PFSK-1 (cell line): ENCODE results near the gene COA7.

Source experiments
- FOXP2 ChIP-seq: optimal IDR thresholded peaks from 2 replicates; pipeline ENCODE3; 2011; ENCODE audit warnings: borderline replicate concordance, control low read depth, inconsistent platforms; ENCODE audit not compliant: insufficient read depth; ENCODE audit errors: extremely low read length, extremely low read depth
- POLR2AphosphoS5 ChIP-seq: IDR thresholded peaks from 2 replicates; pipeline ENCODE4 v1.6.1; 2012; ENCODE audit warnings: low read depth, mild to moderate bottlenecking, control low read depth, low read length, moderate library complexity
- SIN3A ChIP-seq: IDR thresholded peaks from 2 replicates; pipeline ENCODE4 v1.6.1; 2012; ENCODE audit warnings: mild to moderate bottlenecking, low read length, moderate library complexity, borderline replicate concordance; ENCODE audit not compliant: insufficient read depth
- TAF1 ChIP-seq: IDR thresholded peaks from 2 replicates; pipeline ENCODE4 v1.6.1; 2012; ENCODE audit warnings: low read length, control low read depth, borderline replicate concordance; ENCODE audit not compliant: insufficient read depth
- TF ChIP-seq, protein P1 (sequence below), 2 experiments: IDR thresholded peaks; 2 replicates each; pipeline versions ENCODE4 v1.6.1 to v1.8.0; 2011 to 2012; ENCODE audit warnings: low read depth in 2 of 2, low read length in 2 of 2, control low read depth in 1 of 2, inconsistent platforms in 1 of 2, mild to moderate bottlenecking in 1 of 2, moderate library complexity in 1 of 2; ENCODE audit not compliant: insufficient read depth in 1 of 2

The COA7 gene

DNA sequence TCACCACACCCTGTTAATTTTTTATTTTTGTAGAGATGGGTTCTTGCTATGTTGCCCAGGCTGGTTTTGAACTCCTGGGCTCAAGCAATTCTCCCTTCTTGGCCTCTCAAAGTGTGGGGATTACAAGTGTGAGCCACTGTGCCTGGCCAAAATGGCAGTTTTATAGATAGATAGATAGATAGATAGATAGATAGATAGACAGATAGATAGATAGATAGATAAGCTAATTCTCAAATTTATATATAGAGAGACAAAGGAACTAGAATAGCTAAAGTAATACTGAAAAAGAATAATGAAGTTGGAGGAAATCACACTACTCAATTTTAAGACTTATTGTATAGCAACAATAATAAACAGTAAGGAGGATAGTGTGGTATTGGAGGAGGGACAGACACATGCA lies 44.1 kb downstream of the COA7 start:
- TF ChIP-seq POLR2AphosphoS5 (no peak), FOXP2 (no peak), TAF1 (no peak), SIN3A (no peak)
- TF ChIP-seq, protein P1, sequence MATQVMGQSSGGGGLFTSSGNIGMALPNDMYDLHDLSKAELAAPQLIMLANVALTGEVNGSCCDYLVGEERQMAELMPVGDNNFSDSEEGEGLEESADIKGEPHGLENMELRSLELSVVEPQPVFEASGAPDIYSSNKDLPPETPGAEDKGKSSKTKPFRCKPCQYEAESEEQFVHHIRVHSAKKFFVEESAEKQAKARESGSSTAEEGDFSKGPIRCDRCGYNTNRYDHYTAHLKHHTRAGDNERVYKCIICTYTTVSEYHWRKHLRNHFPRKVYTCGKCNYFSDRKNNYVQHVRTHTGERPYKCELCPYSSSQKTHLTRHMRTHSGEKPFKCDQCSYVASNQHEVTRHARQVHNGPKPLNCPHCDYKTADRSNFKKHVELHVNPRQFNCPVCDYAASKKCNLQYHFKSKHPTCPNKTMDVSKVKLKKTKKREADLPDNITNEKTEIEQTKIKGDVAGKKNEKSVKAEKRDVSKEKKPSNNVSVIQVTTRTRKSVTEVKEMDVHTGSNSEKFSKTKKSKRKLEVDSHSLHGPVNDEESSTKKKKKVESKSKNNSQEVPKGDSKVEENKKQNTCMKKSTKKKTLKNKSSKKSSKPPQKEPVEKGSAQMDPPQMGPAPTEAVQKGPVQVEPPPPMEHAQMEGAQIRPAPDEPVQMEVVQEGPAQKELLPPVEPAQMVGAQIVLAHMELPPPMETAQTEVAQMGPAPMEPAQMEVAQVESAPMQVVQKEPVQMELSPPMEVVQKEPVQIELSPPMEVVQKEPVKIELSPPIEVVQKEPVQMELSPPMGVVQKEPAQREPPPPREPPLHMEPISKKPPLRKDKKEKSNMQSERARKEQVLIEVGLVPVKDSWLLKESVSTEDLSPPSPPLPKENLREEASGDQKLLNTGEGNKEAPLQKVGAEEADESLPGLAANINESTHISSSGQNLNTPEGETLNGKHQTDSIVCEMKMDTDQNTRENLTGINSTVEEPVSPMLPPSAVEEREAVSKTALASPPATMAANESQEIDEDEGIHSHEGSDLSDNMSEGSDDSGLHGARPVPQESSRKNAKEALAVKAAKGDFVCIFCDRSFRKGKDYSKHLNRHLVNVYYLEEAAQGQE (IDR thresholded peaks at IDR 0.05; ENCODE audit: insufficient read depth in 1 of 2, low read depth in 2 of 2, low read length in 2 of 2), result no peak

DNA sequence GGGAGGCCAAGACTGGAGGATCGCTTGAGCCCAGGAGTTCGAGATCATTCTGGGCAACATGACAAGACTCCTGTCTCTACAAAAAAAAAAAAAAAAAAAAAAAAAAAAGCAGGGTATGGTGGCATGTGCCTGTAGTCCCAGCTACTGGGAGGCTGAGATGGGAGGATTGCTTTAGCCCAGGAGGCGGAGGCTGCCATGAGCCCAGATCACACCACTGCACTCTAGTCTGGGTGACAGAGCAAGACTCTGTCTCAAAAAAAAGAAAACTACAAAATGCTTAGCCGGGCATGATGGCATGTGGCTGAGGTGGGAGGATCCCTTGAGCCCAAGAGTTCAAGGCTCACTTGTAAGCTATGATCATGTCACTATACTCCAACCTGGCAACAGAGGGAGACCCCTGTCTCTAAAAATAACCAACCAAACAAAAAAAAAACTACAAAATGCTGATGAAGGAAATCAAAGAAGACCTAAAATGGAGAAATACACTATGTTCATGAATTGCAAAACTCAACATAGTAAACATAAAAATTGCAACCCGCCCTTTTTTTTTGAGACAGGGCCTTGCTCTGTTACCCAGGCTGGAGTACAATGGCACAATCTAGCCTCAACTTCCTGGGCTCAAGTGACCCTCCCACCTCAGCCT lies 44.8 kb downstream of the COA7 start:
- TF ChIP-seq POLR2AphosphoS5, result no peak
- TF ChIP-seq FOXP2, result no peak
- TF ChIP-seq, protein P1 (IDR thresholded peaks at IDR 0.05; ENCODE audit: insufficient read depth in 1 of 2, low read depth in 2 of 2, low read length in 2 of 2), result no peak
- TF ChIP-seq SIN3A, result no peak
- no peak for TF ChIP-seq TAF1

DNA sequence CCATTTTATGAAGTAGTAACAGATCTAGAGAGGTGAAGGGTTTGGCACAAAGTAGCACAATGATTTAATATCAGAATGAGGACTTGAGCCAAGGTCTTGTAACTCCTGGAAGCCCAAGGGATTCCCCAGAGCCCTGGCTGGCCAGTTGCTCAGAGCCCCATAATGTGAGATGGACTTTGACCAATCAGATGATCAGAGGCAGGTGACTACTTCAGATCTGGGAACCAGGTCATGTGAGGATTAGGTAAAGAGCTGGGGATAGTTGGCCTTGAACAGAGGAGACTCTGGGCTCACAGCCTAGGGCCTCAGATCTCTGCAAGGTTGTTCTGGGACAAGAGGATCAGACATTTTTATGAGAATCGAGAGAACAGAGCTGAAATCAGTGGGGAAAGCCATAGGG lies 46.2 kb downstream of the COA7 start:
- TF ChIP-seq TAF1, result no peak
- no peak for TF ChIP-seq POLR2AphosphoS5
- TF ChIP-seq, protein P1 (IDR thresholded peaks at IDR 0.05; ENCODE audit: insufficient read depth in 1 of 2, low read depth in 2 of 2, low read length in 2 of 2), result no peak
- TF ChIP-seq SIN3A, result no peak
- no peak for TF ChIP-seq FOXP2

DNA sequence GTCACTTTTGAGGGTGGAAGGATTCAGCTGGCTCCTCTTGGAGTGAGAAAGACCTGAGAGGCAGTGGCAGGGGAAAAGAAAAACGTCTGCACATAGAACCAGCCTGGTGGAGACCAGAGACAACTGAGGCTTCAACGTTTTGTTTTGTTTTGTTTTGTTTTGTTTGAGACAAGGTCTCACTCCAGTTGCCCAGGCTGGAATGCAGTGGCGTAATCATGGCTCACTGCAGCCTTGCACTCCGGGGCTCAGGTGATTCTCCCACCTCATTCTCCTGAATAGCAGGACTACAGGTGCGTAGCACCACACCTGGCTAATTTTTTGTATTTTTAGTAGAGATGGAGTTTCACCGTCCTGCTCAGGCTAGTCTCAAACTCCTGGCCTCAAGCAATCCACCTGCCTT lies 52.9 kb downstream of the COA7 start:
- TF ChIP-seq SIN3A (no peak), FOXP2 (no peak), TAF1 (no peak)

DNA sequence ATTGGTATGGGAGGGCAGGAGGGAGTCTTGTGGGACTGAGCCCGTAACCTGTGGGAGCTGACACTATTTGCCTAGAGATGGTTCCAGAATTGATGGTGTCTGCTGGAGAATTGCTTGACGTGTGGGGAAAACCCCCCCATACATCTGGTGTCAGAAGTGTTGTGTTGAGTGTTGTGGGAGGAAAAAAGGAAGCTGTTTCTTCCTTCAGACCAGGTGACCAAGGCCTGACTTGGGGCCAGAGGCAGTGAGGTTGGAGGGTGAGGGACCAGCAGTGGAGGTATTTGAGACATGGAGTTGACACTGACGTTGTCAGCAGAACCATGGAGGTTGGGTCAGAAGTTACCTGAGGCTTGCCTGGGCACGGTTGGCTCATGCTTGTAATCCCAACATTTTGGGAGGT lies 56.8 kb downstream of the COA7 start:
- TF ChIP-seq SIN3A, result no peak

DNA sequence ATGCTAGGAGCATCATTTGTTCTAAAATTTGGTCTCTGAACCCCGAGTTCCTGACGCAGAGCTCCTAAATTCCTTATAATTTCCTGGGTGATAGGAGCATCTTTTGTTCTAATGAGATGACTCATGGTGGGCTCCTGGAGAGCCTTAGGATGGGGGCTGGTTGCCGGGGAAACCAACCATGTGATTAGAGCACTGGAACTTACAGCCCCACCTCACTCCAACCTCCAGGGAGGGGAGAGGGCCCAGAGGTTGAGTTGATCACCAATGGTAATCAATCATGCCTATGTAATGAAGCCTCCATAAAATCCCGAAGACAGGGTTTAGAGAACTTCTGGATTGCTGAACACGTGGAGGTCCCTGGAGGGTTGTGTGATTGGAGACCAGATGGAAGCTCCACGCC lies 57.5 kb downstream of the COA7 start:
- TF ChIP-seq POLR2AphosphoS5, result no peak
- TF ChIP-seq, protein P1 (IDR thresholded peaks at IDR 0.05; ENCODE audit: insufficient read depth in 1 of 2, low read depth in 2 of 2, low read length in 2 of 2), result no peak
- no peak for TF ChIP-seq TAF1
- no peak for TF ChIP-seq FOXP2
